ENCODE results near the gene CFAP141.
"Not testable (repeated sequence)": the region's sequence is repeated elsewhere in the genome, so short reads cannot be mapped to it uniquely, and the experiment has no call there.

DNA sequence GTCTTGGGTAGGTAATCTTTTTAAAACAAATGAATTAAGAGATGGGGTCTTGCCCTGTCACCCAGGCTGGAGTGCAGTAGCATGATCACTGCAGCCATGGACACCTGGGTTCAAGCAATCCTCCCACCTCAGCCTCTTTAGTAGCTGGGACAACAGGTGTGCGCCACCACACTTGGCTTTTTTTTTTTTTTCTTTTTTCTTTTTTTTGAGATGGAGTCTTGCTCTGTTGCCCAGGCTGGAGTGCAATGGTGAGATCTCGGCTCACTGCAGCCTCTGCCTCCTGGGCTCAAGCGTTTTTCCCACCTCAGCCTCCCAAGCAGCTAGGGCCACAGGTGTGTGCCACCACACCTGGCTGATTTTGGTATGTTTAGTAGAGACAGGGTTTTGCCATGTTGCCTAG, 25.0 kb upstream of the CFAP141 start:
- TF ChIP-seq, protein P1, sequence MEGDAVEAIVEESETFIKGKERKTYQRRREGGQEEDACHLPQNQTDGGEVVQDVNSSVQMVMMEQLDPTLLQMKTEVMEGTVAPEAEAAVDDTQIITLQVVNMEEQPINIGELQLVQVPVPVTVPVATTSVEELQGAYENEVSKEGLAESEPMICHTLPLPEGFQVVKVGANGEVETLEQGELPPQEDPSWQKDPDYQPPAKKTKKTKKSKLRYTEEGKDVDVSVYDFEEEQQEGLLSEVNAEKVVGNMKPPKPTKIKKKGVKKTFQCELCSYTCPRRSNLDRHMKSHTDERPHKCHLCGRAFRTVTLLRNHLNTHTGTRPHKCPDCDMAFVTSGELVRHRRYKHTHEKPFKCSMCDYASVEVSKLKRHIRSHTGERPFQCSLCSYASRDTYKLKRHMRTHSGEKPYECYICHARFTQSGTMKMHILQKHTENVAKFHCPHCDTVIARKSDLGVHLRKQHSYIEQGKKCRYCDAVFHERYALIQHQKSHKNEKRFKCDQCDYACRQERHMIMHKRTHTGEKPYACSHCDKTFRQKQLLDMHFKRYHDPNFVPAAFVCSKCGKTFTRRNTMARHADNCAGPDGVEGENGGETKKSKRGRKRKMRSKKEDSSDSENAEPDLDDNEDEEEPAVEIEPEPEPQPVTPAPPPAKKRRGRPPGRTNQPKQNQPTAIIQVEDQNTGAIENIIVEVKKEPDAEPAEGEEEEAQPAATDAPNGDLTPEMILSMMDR (IDR thresholded peaks at IDR 0.05 in 8 of 11, conservative IDR thresholded peaks at IDR 0.05 in 3 of 11): not testable (repeated sequence)
- not testable (repeated sequence) for TF ChIP-seq POLR2A (IDR thresholded peaks at IDR 0.05)

All from spleen (tissue), 7 donors.